HG03066 (cell line): ENCODE data around the gene CEP112.

ENCODE experiments used
- ATAC-seq: cut with Tn5 transposase; IDR thresholded peaks from one replicate; pipeline ENCODE4 v1.9.1; 2021; ENCODE audit warnings: low read depth; ENCODE audit not compliant: unreplicated experiment

Gene CEP112

GRCh38 chr17:65896889-65897288, 295.0 kb downstream of the CEP112 start:
- no peak for ATAC-seq

- ATAC-seq: no peak
These were observed 296.0 kb downstream of the CEP112 start for GRCh38 chr17:65895969-65896368.

GRCh38 chr17:65893692-65894279, 298.1 kb downstream of the CEP112 start:
- ATAC-seq: no peak

GRCh38 chr17:65892912-65893377, 299.0 kb downstream of the CEP112 start:
- no peak for ATAC-seq

- no peak for ATAC-seq
These were observed 300.6 kb downstream of the CEP112 start for GRCh38 chr17:65891231-65891735.

GRCh38 chr17:65888649-65889048, 303.3 kb downstream of the CEP112 start:
- no peak for ATAC-seq

GRCh38 chr17:65886315-65887245, 305.4 kb downstream of the CEP112 start:
- no peak for ATAC-seq

GRCh38 chr17:65885541-65886312, 306.2 kb downstream of the CEP112 start:
- no peak for ATAC-seq

- ATAC-seq: no peak
These were observed 314.9 kb downstream of the CEP112 start for GRCh38 chr17:65876985-65877384.

GRCh38 chr17:65868881-65869280, 323.1 kb downstream of the CEP112 start:
- ATAC-seq: no peak

GRCh38 chr17:65867014-65867413, 324.9 kb downstream of the CEP112 start:
- ATAC-seq: no peak

GRCh38 chr17:65865715-65866425, 326.1 kb downstream of the CEP112 start:
- no peak for ATAC-seq

GRCh38 chr17:65864394-65864793, 327.5 kb downstream of the CEP112 start:
- ATAC-seq: no peak

- no peak for ATAC-seq
These were observed 334.2 kb downstream of the CEP112 start for GRCh38 chr17:65857718-65858117.

- no peak for ATAC-seq
These were observed 335.1 kb downstream of the CEP112 start for GRCh38 chr17:65856865-65857264.

- no peak for ATAC-seq
These were observed 336.3 kb downstream of the CEP112 start for GRCh38 chr17:65855675-65856074.

GRCh38 chr17:65855245-65855644, 336.7 kb downstream of the CEP112 start:
- no peak for ATAC-seq

- ATAC-seq: no peak
These were observed 338.1 kb downstream of the CEP112 start for GRCh38 chr17:65853816-65854215.

- ATAC-seq: no peak
These were observed 339.0 kb downstream of the CEP112 start for GRCh38 chr17:65852911-65853310.
